HepG2 (cell line): Measurements from ENCODE around the gene MOCS1. TPM values are rescaled to one million over a fixed set of nuclear protein-coding genes. Genes with fewer than 3 reads are reported as not detected.

Source experiments
- ATAC-seq: fragments of 200-7000 bp; cut with Tn5 transposase; 3 replicates; pipeline ENCODE4 v1.9.1; 2020; ENCODE audit warnings: mild to moderate bottlenecking, moderate library complexity
- BruUV-seq: library from RNA; stranded (reverse); fragments of 400-500 nt; replicated peaks from 2 replicates; lab custom pipeline; 2021; lab: Mats Ljungman, UMichigan
- CTCF ChIA-PET: fragments of 300-600 bp; formaldehyde crosslinking; extraction: SDS; loops from one replicate; lab custom pipeline; 2021; ENCODE audit warnings: low total read pairs, inconsistent platforms, low intra/inter-chr PET ratio; lab: Yijun Ruan, JAX
- POLR2A ChIA-PET: fragments of 350-600 bp; sonication (Branson Sonifier 250); formaldehyde crosslinking; loops from one replicate; lab custom pipeline; 2020; ENCODE audit warnings: antibody characterized with exemption, inconsistent platforms; lab: Yijun Ruan, JAX
- DNase-seq: peaks from one replicate; pipeline ENCODE4 v3.0.0-alpha.2; 2015; ENCODE audit warnings: low spot score
- FAIRE-seq: peaks from 3 replicates; lab custom pipeline; 2011; peaks lifted over from hg19 to GRCh38; lab: Jason Lieb, UNC
- H2AFZ ChIP-seq: one replicate; pipeline ENCODE4 v1.6.1; 2011; ENCODE audit warnings: low read length, inconsistent platforms
- H3K27ac ChIP-seq: fragments of 300-600 bp; 3 replicates; pipeline ENCODE4 v1.8.0; 2011; ENCODE audit warnings: mixed run types, mild to moderate bottlenecking, mixed read lengths, low read length, inconsistent platforms; ENCODE audit not compliant: insufficient read depth; ENCODE audit errors: extremely low read length
- H3K27me3 ChIP-seq, 2 experiments: fragments of 200-600 bp in 1 of 2; 2 replicates in 1 of 2; 3 replicates in 1 of 2; pipeline versions ENCODE4 v1.6.0 to v1.8.0; 2011; ENCODE audit warnings: low read length in 2 of 2, mild to moderate bottlenecking in 2 of 2, moderate library complexity in 2 of 2, inconsistent platforms in 1 of 2; ENCODE audit not compliant: insufficient read depth in 2 of 2, control insufficient read depth in 1 of 2
- H3K36me3 ChIP-seq, 2 experiments: fragments of 200-600 bp in 1 of 2; replicated peaks in 1 of 2; 2 replicates in 1 of 2; 3 replicates in 1 of 2; pipeline versions ENCODE4 v1.5.1 to v1.8.0; 2011; ENCODE audit warnings: low read length in 2 of 2, inconsistent platforms in 1 of 2; ENCODE audit not compliant: insufficient read depth in 2 of 2, control insufficient read depth in 1 of 2
- H3K4me1 ChIP-seq: 2 replicates; pipeline ENCODE4 v1.5.1; 2012; ENCODE audit warnings: low read length, inconsistent platforms; ENCODE audit not compliant: insufficient read depth
- H3K4me2 ChIP-seq: 2 replicates; pipeline ENCODE4 v1.6.0; 2011; ENCODE audit warnings: low read depth, low read length, inconsistent platforms
- H3K4me3 ChIP-seq, 3 experiments: fragments of 200-600 bp in 1 of 3; sonication (generic), shearing (Covaris generic) in 1 of 3; replicated peaks in 1 of 3; 2 replicates each; pipeline ENCODE4 v1.5.1; 2011 to 2016; ENCODE audit warnings: low read length in 3 of 3, inconsistent platforms in 2 of 3, low read depth in 2 of 3, mild to moderate bottlenecking in 2 of 3, control low read depth in 1 of 3, mixed read lengths in 1 of 3; ENCODE audit not compliant: insufficient read depth in 1 of 3
- H3K79me2 ChIP-seq: one replicate; pipeline ENCODE4 v1.6.1; 2011; ENCODE audit warnings: low read length, inconsistent platforms; ENCODE audit not compliant: insufficient read depth
- H3K9ac ChIP-seq: 2 replicates; pipeline ENCODE4 v1.6.0; 2011; ENCODE audit warnings: mild to moderate bottlenecking, low read depth, low read length, inconsistent platforms; ENCODE audit not compliant: insufficient read depth
- H3K9me3 ChIP-seq: 2 replicates; pipeline ENCODE4 v1.5.1; 2012; ENCODE audit warnings: mild to moderate bottlenecking, low read length
- H4K20me1 ChIP-seq: 2 replicates; pipeline ENCODE4 v1.6.0; 2011; ENCODE audit warnings: inconsistent platforms, mild to moderate bottlenecking, low read length, moderate library complexity; ENCODE audit not compliant: insufficient read depth
- RFXAP ChIP-seq: sonication (generic); formaldehyde crosslinking; IDR thresholded peaks from 2 replicates; pipeline ENCODE4 v1.4.0; 2020; ENCODE audit warnings: missing genetic modification reagents, borderline replicate concordance
- SSRP1 ChIP-seq: IDR thresholded peaks from 2 replicates; pipeline ENCODE4 v1.6.1; 2016; ENCODE audit warnings: control low read depth
- ZBTB38 ChIP-seq: sonication (generic); formaldehyde crosslinking; IDR thresholded peaks from 2 replicates; pipeline ENCODE4 v1.5.1; 2020; ENCODE audit warnings: mild to moderate bottlenecking, missing genetic modification reagents
- ZNF17 ChIP-seq: sonication (generic); formaldehyde crosslinking; IDR thresholded peaks from 2 replicates; pipeline ENCODE4 v1.5.0; 2020; ENCODE audit warnings: mild to moderate bottlenecking, missing genetic modification reagents
- ZNF850 ChIP-seq: sonication (generic); formaldehyde crosslinking; conservative IDR thresholded peaks from 2 replicates; pipeline ENCODE4 v1.9.0; 2021; ENCODE audit warnings: mild to moderate bottlenecking, missing genetic modification reagents
- WGBS: methylation state at CpG from one replicate; pipeline ENCODE4 v1.1.6; 2017; ENCODE audit warnings: low lambda C conversion rate; 5-methylcytosine and 5-hydroxymethylcytosine counted together
- in situ Hi-C: cut with HindIII; loops from 2 replicates; pipeline ENCODE4 v1.10.0; 2017; ENCODE audit warnings: low pct_unique_long_range_greater_than_20kb; ENCODE audit not compliant: extremely low pct_ligation_motif_present
- intact Hi-C: fragments of 100-400 bp; cut with micrococcal nuclease; formaldehyde crosslinking; loops from one replicate; pipeline ENCODE4 v1.10.0; 2022; ENCODE audit not compliant: unreplicated experiment
- polyA plus RNA-seq, 8 experiments: library from polyadenylated mRNA; depleted of rRNA in 3 of 8; stranded (reverse) in 7 of 8; unstranded in 1 of 8; fragments of >200 nt; fragmentation: Illumina TruSeq in 4 of 8; extraction: Trizol in 4 of 8; gene quantifications; 2 replicates each; pipeline versions ENCODE4 v1.2.1 to v1.2.3, GENCODE V29; 2011 to 2016; ENCODE audit warnings: low read depth in 4 of 8, missing spikeins in 1 of 8, mixed read lengths in 1 of 8; ENCODE audit not compliant: insufficient read depth in 1 of 8
- total RNA-seq, 5 experiments: library from RNA; depleted of rRNA; stranded (reverse); fragments of >200 nt; fragmentation: Illumina TruSeq; extraction: Trizol; gene quantifications; 2 replicates each; pipeline ENCODE4 v1.2.3, GENCODE V29; 2016; ENCODE audit warnings: low read depth in 1 of 5
- TF ChIP-seq, protein P1 (sequence below): IDR thresholded peaks from 2 replicates; pipeline ENCODE4 v1.6.1; 2016; ENCODE audit warnings: control low read depth
- TF ChIP-seq, protein P2 (sequence below): sonication (generic); formaldehyde crosslinking; IDR thresholded peaks from 2 replicates; pipeline ENCODE4 v1.8.0; 2022; ENCODE audit warnings: mild to moderate bottlenecking, missing genetic modification reagents, borderline replicate concordance
- TF ChIP-seq, protein P3 (sequence below): sonication (generic); formaldehyde crosslinking; IDR thresholded peaks from one replicate; pipeline ENCODE4 v1.5.1; 2020; ENCODE audit warnings: mild to moderate bottlenecking, missing genetic modification reagents; ENCODE audit errors: not compliant biosample characterization
- TF ChIP-seq, protein P4 (sequence below): sonication (generic); formaldehyde crosslinking; IDR thresholded peaks from 2 replicates; pipeline ENCODE4 v1.4.0; 2020; ENCODE audit warnings: missing genetic modification reagents, mild to moderate bottlenecking, borderline replicate concordance

MOCS1 gene
- total and polyA plus RNA-seq, 2 of the 13 experiments (the other 11 are each of a cell fraction or from before 2014, with no cell fraction given), result 5.3 to 11.7 TPM

DNA sequence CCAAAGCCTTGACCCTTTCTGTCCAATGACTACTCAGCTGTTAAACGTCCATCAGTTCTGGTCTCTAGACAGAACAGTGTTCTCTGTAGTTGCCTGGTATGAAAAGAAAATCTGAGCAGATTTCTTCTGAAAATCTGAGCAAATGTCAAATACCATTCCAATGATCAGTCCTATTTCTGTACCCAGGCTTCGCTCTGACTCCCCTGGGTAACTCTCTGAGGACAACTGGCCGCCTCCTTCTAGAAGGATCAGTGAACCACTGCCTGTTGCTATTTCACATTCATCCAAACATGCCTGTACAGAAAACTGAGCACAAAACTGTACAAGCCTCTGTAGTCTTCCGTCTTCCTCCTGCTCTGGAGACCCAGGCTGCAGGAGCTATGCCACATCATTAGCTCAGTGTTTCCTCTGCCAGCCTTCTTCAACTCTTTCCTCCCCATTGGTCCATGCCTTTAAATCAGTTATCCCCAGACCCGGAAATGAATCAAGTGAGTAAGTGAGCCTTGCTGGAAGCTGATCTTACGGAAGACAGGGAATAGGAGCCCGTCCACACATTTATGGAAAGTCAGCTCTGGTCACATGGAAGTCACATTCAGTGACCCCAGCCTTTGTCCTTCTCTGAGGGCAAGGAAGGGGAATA is 78.8 kb downstream of the MOCS1 start:
- no peak for DNase-seq
- FAIRE-seq, result no peak
- no peaks in the 10 kb centered on the region for H4K20me1 ChIP-seq
- no peaks in the 10 kb centered on the region for H3K4me1 ChIP-seq
- no peaks in the 10 kb centered on the region for H3K9me3 ChIP-seq
- no peak overlapping the region for H3K4me2 ChIP-seq
- no TSS peak for BruUV-seq
- no peak overlapping the region for H3K4me3 ChIP-seq
- no peak for ATAC-seq
- intact Hi-C loops, result no loop called here
- H3K79me2 ChIP-seq, result no peaks in the 10 kb centered on the region
- no peak overlapping the region for H3K27ac ChIP-seq
- in situ Hi-C loops, result no loop called here
- no peak overlapping the region for H3K9ac ChIP-seq
- ChIA-PET CTCF (no interaction called here), POLR2A (no interaction called here)
- no peaks in the 10 kb centered on the region for H3K36me3 ChIP-seq
- no peak overlapping the region for H2AFZ ChIP-seq
- H3K27me3 ChIP-seq, result no peaks in the 10 kb centered on the region
- WGBS, result 33% methylated on average over 7 of the region's 7 CpGs
- TF ChIP-seq, protein P1, sequence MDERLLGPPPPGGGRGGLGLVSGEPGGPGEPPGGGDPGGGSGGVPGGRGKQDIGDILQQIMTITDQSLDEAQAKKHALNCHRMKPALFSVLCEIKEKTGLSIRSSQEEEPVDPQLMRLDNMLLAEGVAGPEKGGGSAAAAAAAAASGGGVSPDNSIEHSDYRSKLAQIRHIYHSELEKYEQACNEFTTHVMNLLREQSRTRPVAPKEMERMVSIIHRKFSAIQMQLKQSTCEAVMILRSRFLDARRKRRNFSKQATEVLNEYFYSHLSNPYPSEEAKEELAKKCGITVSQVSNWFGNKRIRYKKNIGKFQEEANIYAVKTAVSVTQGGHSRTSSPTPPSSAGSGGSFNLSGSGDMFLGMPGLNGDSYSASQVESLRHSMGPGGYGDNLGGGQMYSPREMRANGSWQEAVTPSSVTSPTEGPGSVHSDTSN, result no peak
- TF ChIP-seq ZNF850 (CRISPR knock-in tag) (no peak), ZBTB38 (CRISPR knock-in tag) (no peak), ZNF17 (CRISPR knock-in tag) (no peak), RFXAP (CRISPR knock-in tag) (no peak), SSRP1 (CRISPR knock-in tag) (no peak)
- TF ChIP-seq, protein P2, sequence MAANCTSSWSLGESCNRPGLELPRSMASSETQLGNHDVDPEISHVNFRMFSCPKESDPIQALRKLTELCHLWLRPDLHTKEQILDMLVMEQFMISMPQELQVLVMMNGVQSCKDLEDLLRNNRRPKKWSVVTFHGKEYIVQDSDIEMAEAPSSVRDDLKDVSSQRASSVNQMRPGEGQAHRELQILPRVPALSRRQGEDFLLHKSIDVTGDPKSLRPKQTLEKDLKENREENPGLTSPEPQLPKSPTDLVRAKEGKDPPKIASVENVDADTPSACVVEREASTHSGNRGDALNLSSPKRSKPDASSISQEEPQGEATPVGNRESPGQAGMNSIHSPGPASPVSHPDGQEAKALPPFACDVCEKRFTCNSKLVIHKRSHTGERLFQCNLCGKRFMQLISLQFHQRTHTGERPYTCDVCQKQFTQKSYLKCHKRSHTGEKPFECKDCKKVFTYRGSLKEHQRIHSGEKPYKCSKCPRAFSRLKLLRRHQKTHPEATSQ (CRISPR knock-in tag), result no peak
- TF ChIP-seq, protein P3, sequence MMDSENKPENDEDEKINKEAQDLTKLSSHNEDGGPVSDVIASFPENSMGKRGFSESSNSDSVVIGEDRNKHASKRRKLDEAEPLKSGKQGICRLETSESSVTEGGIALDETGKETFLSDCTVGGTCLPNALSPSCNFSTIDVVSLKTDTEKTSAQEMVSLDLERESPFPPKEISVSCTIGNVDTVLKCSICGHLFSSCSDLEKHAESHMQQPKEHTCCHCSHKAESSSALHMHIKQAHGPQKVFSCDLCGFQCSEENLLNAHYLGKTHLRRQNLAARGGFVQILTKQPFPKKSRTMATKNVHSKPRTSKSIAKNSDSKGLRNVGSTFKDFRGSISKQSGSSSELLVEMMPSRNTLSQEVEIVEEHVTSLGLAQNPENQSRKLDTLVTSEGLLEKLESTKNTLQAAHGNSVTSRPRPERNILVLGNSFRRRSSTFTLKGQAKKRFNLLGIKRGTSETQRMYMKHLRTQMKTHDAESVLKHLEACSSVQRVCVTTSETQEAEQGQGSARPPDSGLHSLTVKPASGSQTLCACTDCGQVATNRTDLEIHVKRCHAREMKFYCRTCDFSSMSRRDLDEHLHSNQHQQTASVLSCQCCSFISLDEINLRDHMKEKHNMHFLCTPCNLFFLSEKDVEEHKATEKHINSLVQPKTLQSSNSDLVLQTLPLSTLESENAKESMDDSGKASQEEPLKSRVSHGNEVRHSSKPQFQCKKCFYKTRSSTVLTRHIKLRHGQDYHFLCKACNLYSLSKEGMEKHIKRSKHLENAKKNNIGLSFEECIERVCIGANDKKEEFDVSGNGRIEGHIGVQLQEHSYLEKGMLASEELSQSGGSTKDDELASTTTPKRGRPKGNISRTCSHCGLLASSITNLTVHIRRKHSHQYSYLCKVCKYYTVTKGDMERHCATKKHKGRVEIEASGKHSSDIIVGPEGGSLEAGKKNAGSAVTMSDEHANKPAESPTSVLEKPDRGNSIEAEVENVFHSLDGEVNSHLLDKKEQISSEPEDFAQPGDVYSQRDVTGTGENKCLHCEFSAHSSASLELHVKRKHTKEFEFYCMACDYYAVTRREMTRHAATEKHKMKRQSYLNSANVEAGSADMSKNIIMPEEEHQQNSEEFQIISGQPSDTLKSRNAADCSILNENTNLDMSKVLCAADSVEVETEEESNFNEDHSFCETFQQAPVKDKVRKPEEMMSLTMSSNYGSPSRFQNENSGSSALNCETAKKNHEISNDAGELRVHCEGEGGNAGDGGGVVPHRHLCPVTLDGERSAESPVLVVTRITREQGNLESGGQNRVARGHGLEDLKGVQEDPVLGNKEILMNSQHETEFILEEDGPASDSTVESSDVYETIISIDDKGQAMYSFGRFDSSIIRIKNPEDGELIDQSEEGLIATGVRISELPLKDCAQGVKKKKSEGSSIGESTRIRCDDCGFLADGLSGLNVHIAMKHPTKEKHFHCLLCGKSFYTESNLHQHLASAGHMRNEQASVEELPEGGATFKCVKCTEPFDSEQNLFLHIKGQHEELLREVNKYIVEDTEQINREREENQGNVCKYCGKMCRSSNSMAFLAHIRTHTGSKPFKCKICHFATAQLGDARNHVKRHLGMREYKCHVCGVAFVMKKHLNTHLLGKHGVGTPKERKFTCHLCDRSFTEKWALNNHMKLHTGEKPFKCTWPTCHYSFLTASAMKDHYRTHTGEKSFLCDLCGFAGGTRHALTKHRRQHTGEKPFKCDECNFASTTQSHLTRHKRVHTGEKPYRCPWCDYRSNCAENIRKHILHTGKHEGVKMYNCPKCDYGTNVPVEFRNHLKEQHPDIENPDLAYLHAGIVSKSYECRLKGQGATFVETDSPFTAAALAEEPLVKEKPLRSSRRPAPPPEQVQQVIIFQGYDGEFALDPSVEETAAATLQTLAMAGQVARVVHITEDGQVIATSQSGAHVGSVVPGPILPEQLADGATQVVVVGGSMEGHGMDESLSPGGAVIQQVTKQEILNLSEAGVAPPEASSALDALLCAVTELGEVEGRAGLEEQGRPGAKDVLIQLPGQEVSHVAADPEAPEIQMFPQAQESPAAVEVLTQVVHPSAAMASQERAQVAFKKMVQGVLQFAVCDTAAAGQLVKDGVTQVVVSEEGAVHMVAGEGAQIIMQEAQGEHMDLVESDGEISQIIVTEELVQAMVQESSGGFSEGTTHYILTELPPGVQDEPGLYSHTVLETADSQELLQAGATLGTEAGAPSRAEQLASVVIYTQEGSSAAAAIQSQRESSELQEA, result no peak
- TF ChIP-seq, protein P4, sequence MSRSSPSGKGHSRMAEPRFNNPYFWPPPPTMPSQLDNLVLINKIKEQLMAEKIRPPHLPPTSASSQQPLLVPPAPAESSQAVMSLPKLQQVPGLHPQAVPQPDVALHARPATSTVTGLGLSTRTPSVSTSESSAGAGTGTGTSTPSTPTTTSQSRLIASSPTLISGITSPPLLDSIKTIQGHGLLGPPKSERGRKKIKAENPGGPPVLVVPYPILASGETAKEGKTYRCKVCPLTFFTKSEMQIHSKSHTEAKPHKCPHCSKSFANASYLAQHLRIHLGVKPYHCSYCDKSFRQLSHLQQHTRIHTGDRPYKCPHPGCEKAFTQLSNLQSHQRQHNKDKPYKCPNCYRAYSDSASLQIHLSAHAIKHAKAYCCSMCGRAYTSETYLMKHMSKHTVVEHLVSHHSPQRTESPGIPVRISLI (CRISPR knock-in tag), result no peak
